A673 (cell line): ENCODE data around the gene RAB11FIP3. TPM values are rescaled to one million over a fixed set of nuclear protein-coding genes. Genes with fewer than 3 reads are reported as not detected.

Experiments
- BruUV-seq: library from RNA; stranded (reverse); fragments of 400-500 nt; replicated peaks from 2 replicates; lab custom pipeline; 2021; lab: Mats Ljungman, UMichigan
- CTCF ChIA-PET: fragments of 300-600 bp; sonication (Branson Sonifier 250); formaldehyde crosslinking; loops from one replicate; lab custom pipeline; 2022; ENCODE audit warnings: antibody characterized with exemption; lab: Charles Lee
- POLR2A ChIA-PET: fragments of 300-600 bp; sonication (Branson Sonifier 250); formaldehyde crosslinking; loops from one replicate; lab custom pipeline; 2022; ENCODE audit warnings: antibody characterized with exemption; ENCODE audit not compliant: low non-redundant PET; lab: Charles Lee
- DNase-seq: peaks from one replicate; pipeline ENCODE4 v3.0.0-alpha.2; 2015; ENCODE audit warnings: low spot score
- H3K27ac ChIP-seq: fragments of 200-600 bp; sonication (generic); 2 replicates; pipeline ENCODE4 v1.5.1; 2016; ENCODE audit warnings: mixed run types, low read depth, mild to moderate bottlenecking, mixed read lengths, antibody characterized with exemption, low read length; ENCODE audit not compliant: poor library complexity, severe bottlenecking
- H3K27me3 ChIP-seq: fragments of 200-600 bp; sonication (generic); replicated peaks from 2 replicates; pipeline ENCODE4 v1.6.1; 2017; ENCODE audit warnings: mixed run types, low read depth, mild to moderate bottlenecking, mixed read lengths, antibody characterized with exemption, low read length; ENCODE audit not compliant: insufficient read depth, poor library complexity
- H3K36me3 ChIP-seq: fragments of 200-600 bp; sonication (generic); 2 replicates; pipeline ENCODE4 v1.6.1; 2016; ENCODE audit warnings: mixed run types, mild to moderate bottlenecking, mixed read lengths, antibody characterized with exemption, low read length; ENCODE audit not compliant: insufficient read depth, poor library complexity, severe bottlenecking
- H3K4me1 ChIP-seq: fragments of 200-600 bp; sonication (generic); 2 replicates; pipeline ENCODE4 v1.6.1; 2017; ENCODE audit warnings: mixed run types, mild to moderate bottlenecking, mixed read lengths, antibody characterized with exemption, low read length; ENCODE audit not compliant: insufficient read depth, poor library complexity, severe bottlenecking
- H3K4me3 ChIP-seq: fragments of 200-600 bp; sonication (generic); 2 replicates; pipeline ENCODE4 v1.5.1; 2016; ENCODE audit warnings: low read depth, mixed run types, mild to moderate bottlenecking, mixed read lengths, low read length; ENCODE audit not compliant: poor library complexity, severe bottlenecking
- H3K9me3 ChIP-seq: fragments of 200-600 bp; sonication (generic); 2 replicates; pipeline ENCODE4 v1.6.1; 2016; ENCODE audit warnings: mixed run types, low read depth, mild to moderate bottlenecking, mixed read lengths, antibody characterized with exemption, low read length; ENCODE audit not compliant: poor library complexity, severe bottlenecking
- EZH2 ChIP-seq: fragments of 200-600 bp; sonication (generic); IDR thresholded peaks from 2 replicates; pipeline ENCODE4 v1.6.1; 2017; ENCODE audit warnings: borderline replicate concordance, low read depth, mild to moderate bottlenecking, mixed read lengths, antibody characterized with exemption, low read length; ENCODE audit not compliant: poor library complexity, severe bottlenecking
- intact Hi-C: fragments of 100-400 bp; cut with micrococcal nuclease; formaldehyde crosslinking; loops from one replicate; pipeline ENCODE4 v1.10.0; 2022; ENCODE audit not compliant: unreplicated experiment
- total RNA-seq: library from RNA; stranded (reverse); gene quantifications from 2 replicates; pipeline ENCODE4 v1.2.3, GENCODE V29; 2021
- TF ChIP-seq, protein P1 (sequence below): fragments of 300-800, 200-600 bp; sonication (generic); conservative IDR thresholded peaks from 2 replicates; pipeline ENCODE4 v1.5.1; 2017; ENCODE audit warnings: low read depth, mild to moderate bottlenecking, antibody characterized with exemption, low read length, moderate library complexity, mixed read lengths

RAB11FIP3 gene
- total RNA-seq, 1 experiment from 2014 or later = 44.8 TPM

DNA sequence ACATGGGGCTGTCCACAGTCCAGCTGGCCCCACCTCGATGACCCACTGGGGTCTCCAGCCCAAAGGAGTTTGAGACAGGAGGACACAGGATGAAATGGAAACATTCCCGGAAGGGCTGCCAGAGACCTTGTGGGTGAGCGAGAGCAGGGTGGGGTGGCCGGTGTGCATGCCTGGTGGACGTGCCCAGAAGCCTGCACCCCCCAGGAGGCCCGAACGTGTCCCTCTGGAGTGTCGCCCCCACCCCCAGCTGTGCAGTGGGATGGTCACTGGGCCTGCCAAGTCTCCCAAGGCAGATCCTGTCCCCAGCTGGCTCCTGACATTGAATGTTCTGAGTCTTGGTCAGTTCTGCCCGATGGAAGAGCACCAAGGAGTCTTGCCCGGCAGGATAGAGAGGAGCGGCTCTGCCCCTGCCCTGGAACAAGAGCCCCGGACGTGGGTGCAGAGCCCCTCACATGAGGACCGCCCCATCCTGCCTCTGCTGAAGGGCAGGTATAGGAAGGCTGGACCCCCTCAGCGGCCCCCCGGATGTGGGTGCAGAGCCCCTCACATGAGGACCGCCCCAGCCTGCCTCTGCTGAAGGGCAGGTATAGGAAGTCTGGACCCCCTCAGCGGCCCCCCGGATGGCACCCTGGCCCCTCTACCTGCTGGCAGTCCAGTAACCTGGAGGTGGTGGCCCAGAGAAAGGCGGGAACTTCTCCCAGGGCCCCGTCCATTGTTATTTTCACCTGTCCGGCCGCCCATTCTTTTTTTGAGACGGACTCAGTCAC, 99.0 kb downstream of the RAB11FIP3 start:
- DNase-seq = no peak
- intact Hi-C loops = loop anchor here (5.0 kb wide), 1 partner anchor 122 kb away; the partner anchor contains the start of gene DECR2
- no TSS peak for BruUV-seq
- POLR2A ChIA-PET = no interaction called here
- Histone ChIP-seq H3K36me3 (peaks cover 9% of the 10 kb centered on the region), H3K4me1 (peaks cover 7% of the 10 kb centered on the region), H3K4me3 (no peak overlapping the region), H3K27ac (no peak overlapping the region), H3K27me3 (no peaks in the 10 kb centered on the region), H3K9me3 (no peaks in the 10 kb centered on the region)
- CTCF ChIA-PET = no interaction called here
- TF ChIP-seq EZH2 = no peak
- TF ChIP-seq, protein P1, sequence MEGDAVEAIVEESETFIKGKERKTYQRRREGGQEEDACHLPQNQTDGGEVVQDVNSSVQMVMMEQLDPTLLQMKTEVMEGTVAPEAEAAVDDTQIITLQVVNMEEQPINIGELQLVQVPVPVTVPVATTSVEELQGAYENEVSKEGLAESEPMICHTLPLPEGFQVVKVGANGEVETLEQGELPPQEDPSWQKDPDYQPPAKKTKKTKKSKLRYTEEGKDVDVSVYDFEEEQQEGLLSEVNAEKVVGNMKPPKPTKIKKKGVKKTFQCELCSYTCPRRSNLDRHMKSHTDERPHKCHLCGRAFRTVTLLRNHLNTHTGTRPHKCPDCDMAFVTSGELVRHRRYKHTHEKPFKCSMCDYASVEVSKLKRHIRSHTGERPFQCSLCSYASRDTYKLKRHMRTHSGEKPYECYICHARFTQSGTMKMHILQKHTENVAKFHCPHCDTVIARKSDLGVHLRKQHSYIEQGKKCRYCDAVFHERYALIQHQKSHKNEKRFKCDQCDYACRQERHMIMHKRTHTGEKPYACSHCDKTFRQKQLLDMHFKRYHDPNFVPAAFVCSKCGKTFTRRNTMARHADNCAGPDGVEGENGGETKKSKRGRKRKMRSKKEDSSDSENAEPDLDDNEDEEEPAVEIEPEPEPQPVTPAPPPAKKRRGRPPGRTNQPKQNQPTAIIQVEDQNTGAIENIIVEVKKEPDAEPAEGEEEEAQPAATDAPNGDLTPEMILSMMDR = no peak

DNA sequence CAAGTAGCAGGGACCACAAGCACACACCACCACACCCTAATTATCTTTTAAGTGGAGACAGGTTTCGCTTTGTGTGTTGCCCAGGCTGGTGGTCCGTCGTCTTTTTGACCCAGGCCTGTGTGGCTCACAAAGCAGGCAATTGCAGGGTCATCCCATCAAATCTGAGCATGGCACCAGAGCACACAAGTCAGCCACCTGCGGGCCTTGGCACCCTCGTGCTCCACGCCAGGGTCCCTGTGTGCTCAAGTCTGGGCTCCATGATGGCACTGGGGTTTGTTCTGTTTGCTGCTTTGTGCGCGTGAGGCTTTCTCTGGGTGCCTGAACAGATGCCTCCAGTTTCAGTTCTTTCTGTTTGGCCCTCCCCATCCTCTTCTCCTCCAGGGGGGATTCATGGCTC, 99.7 kb downstream of the RAB11FIP3 start:
- POLR2A ChIA-PET = interaction anchor here (0.5 kb wide), 1 partner anchor 93 kb away, joined by 3 read pairs; no protein-coding TSS in a partner anchor
- no TSS peak for BruUV-seq
- H3K4me3 ChIP-seq = no peak overlapping the region

DNA sequence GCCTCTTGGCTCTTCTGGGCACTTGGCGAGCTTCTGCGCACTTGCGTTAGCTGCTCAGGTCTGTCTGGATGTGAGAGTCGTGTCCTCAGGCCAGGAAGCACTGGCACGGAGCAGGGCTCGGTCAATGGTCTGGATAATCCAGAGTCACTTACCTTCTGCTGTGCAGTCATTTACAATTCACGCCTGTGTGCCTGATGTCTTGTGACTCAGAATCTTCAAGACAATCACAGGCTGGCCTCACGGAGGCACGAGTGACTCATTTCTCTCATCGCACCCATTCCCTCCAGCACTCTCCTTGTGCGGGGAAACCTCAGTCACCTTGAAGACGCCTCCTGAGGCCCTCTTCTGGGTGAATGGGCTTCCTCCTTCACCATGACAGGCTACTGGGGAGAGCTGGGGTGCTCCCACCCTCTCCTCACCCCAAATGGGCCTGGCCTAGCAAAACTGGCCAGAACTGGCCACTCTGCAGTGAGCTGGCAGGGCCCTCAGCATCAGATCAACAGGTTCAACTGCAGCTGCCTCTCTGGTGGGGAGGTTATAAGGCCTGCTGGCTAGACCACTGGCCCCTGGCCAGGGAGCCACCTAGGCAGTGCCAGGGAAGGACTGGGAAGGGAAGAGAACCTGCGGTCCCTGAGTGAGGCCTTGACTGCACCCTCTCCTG, 100.2 kb downstream of the RAB11FIP3 start:
- ChIA-PET POLR2A (interaction anchor here (0.5 kb wide), 1 partner anchor 94 kb away, joined by 3 read pairs; no protein-coding TSS in a partner anchor), CTCF (no interaction called here)
- peak overlapping the region; percentile 98 for H3K27ac ChIP-seq
- TF ChIP-seq, protein P1 = no peak
- TF ChIP-seq EZH2 = no peak
- H3K27me3 ChIP-seq = no peaks in the 10 kb centered on the region
- peak; percentile 58 for DNase-seq
- BruUV-seq = no TSS peak
- H3K4me3 ChIP-seq = peak overlapping the region; percentile 96
- intact Hi-C loops = loop anchor here (5.0 kb wide), 1 partner anchor 123 kb away; the partner anchor contains the start of gene DECR2
- no peaks in the 10 kb centered on the region for H3K9me3 ChIP-seq
- H3K4me1 ChIP-seq = peaks cover 7% of the 10 kb centered on the region
- H3K36me3 ChIP-seq = peaks cover 7% of the 10 kb centered on the region

More for the DNA sequence above, 99.7 kb downstream of the RAB11FIP3 start:
- H3K27me3 ChIP-seq = no peaks in the 10 kb centered on the region
- CTCF ChIA-PET = no interaction called here
- peaks cover 7% of the 10 kb centered on the region for H3K4me1 ChIP-seq
- H3K36me3 ChIP-seq = peaks cover 7% of the 10 kb centered on the region
- intact Hi-C loops = loop anchor here (5.0 kb wide), 1 partner anchor 123 kb away; the partner anchor contains the start of gene DECR2
- no peaks in the 10 kb centered on the region for H3K9me3 ChIP-seq
- DNase-seq = no peak
- TF ChIP-seq EZH2 = no peak
- TF ChIP-seq, protein P1 = no peak
- H3K27ac ChIP-seq = peak overlapping the region; percentile 98
